CD4-positive, alpha-beta memory T cell (primary cell): ENCODE measurements around the gene SYNGR3. TPM values are rescaled to one million over a fixed set of nuclear protein-coding genes. Genes with fewer than 3 reads are reported as not detected.
A peak's percentile ranks its signal among the peaks of the same experiment; 100 is the strongest.

Experiments used
- CTCF ChIA-PET: fragments of 350-600 bp; sonication (Branson Sonifier 250); formaldehyde crosslinking; loops from one replicate; lab custom pipeline; 2021; ENCODE audit warnings: inconsistent platforms; ENCODE audit not compliant: partially characterized antibody; lab: Charles Lee
- POLR2A ChIA-PET: fragments of 350-600 bp; sonication (Branson Sonifier 250); formaldehyde crosslinking; loops from one replicate; lab custom pipeline; 2021; ENCODE audit not compliant: partially characterized antibody; lab: Charles Lee
- DNase-seq, 5 donors: peaks; one replicate each; pipeline versions ENCODE4 v3.0.0 to v3.0.0-alpha.2; 2020 to 2022; ENCODE audit warnings: mixed read lengths in 1 of 5
- H3K27ac ChIP-seq: one replicate; pipeline ENCODE4 v1.7.0; 2013; ENCODE audit warnings: low read depth, low read length
- H3K27me3 ChIP-seq: 2 replicates; pipeline ENCODE4 v1.7.0; 2013; ENCODE audit warnings: mild to moderate bottlenecking, low read length, moderate library complexity; ENCODE audit not compliant: insufficient read depth
- H3K36me3 ChIP-seq: 2 replicates; pipeline ENCODE4 v1.7.0; 2013; ENCODE audit warnings: mild to moderate bottlenecking, low read length, moderate library complexity; ENCODE audit not compliant: insufficient read depth
- H3K4me1 ChIP-seq: 2 replicates; pipeline ENCODE4 v1.7.0; 2013; ENCODE audit warnings: mild to moderate bottlenecking, low read length, moderate library complexity; ENCODE audit not compliant: insufficient read depth
- H3K4me3 ChIP-seq, 2 donors: one replicate each; pipeline ENCODE4 v1.7.0; 2013; ENCODE audit warnings: low read length in 2 of 2, mild to moderate bottlenecking in 1 of 2
- H3K9me3 ChIP-seq, 2 donors: one replicate each; pipeline ENCODE4 v1.7.0; 2013; ENCODE audit warnings: low read length in 2 of 2, control low read depth in 1 of 2; ENCODE audit not compliant: control insufficient read depth in 1 of 2
- H3K27ac Mint-ChIP-seq, 7 donors: one replicate each; pipeline ENCODE4 v1.8.0; 2020 to 2021; ENCODE audit warnings: mixed read lengths in 7 of 7, mild to moderate bottlenecking in 6 of 7, inconsistent platforms in 3 of 7, moderate library complexity in 3 of 7
- H3K27me3 Mint-ChIP-seq, 2 donors: one replicate each; pipeline ENCODE4 v1.8.0; 2020 to 2021; ENCODE audit warnings: mixed read lengths in 2 of 2
- H3K36me3 Mint-ChIP-seq, 2 donors: one replicate each; pipeline ENCODE4 v1.8.0; 2020 to 2021; ENCODE audit warnings: mixed read lengths in 2 of 2, inconsistent platforms in 1 of 2, mild to moderate bottlenecking in 1 of 2
- H3K4me1 Mint-ChIP-seq, 4 donors: one replicate each; pipeline ENCODE4 v1.8.0; 2020 to 2021; ENCODE audit warnings: mixed read lengths in 4 of 4, mild to moderate bottlenecking in 1 of 4
- H3K4me3 Mint-ChIP-seq, 8 donors: one replicate each; pipeline ENCODE4 v1.8.0; 2020 to 2021; ENCODE audit warnings: mixed read lengths in 8 of 8, mild to moderate bottlenecking in 7 of 8, moderate library complexity in 6 of 8, inconsistent platforms in 3 of 8
- H3K9me3 Mint-ChIP-seq, 8 donors: one replicate each; pipeline ENCODE4 v1.8.0; 2020 to 2021; ENCODE audit warnings: mixed read lengths in 8 of 8, mild to moderate bottlenecking in 5 of 8, inconsistent platforms in 3 of 8, moderate library complexity in 1 of 8
- intact Hi-C: fragments of 100-400 bp; cut with micrococcal nuclease; formaldehyde crosslinking; loops from one replicate; pipeline ENCODE4 v1.15.1; 2023
- polyA plus RNA-seq, 2 donors: library from polyadenylated mRNA; unstranded; fragments of 300-500 nt; fragmentation: Illumina TruSeq; gene quantifications; one replicate each; pipeline ENCODE4 v1.2.3, GENCODE V29; 2021
- total RNA-seq, 2 experiments: library from RNA; stranded (reverse); gene quantifications; one replicate each; pipeline ENCODE4 v1.2.3, GENCODE V29; 2021

SYNGR3 gene
- total and polyA plus RNA-seq, 4 experiments from 2014 or later = 0.50 to 2.2 (median 1.6) TPM

DNA sequence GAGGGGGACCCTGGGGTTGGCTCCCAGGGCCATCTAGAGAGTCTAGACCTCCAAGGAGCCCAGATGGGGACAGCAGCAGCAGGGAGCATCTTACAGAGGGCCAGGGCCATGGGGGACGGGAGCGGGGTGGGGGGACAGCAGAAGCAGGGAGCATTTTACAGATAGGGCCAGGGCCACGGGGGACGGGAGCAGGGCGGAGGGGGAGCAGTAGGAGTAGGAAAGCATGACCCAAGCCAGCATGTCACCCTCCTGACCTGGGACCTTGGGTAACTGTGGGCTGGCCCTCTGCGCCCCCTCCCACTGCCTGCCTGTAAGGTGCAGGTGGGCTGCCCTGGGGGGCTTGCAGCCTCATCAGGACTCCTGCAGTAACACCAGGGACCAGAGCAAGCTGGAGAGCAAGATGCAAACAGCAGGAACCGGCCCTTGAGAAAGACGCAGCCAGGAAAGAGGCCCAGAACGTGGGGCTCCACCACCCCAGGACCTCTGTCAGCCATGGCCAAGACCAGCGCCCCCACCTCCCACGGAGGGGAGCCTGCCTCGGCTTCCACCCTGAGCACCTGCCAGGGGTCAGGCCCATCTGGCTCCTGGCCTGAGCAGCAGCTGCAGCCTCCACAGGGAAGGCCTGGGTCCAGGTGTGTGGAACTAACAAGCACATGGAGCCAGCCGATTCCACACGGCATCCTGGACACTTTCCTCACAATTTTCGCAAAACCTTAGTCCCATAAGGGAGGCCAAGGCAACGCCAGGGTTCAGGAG lies 17.5 kb downstream of the SYNGR3 start:
- peaks cover 23 to 53% (median 34%) of the 10 kb centered on the region in 4 donors for H3K4me1 Mint-ChIP-seq
- Histone ChIP-seq H3K4me1 (peaks cover 51% of the 10 kb centered on the region), H3K27ac (peak overlapping the region; percentile 89), H3K36me3 (peaks cover 14% of the 10 kb centered on the region), H3K4me3 (no peak overlapping the region), H3K27me3 (no peaks in the 10 kb centered on the region), H3K9me3 (no peaks in the 10 kb centered on the region)
- ChIA-PET POLR2A (interaction anchor here (0.6 to 3.0 kb wide), 6 partner anchors 16 to 180 kb away, joined by 3 to 29 read pairs (median 11); partner anchors contain the start of genes FAHD1, HAGH, RPS2 and SYNGR3), CTCF (interaction anchor here (1.7 to 2.0 kb wide), 2 partner anchors 15 to 133 kb away, joined by 6 to 11 read pairs; no protein-coding TSS in a partner anchor)
- H3K27ac Mint-ChIP-seq = peak overlapping the region in 6 of 7 donors; percentile 84 to 93 (median 90)
- H3K9me3 Mint-ChIP-seq = no peaks in the 10 kb centered on the region
- H3K4me3 Mint-ChIP-seq = peak overlapping the region; percentile 70 to 90 (median 85)
- no peak for DNase-seq
- H3K36me3 Mint-ChIP-seq = peaks cover 0 to 10% of the 10 kb centered on the region in 2 donors
- intact Hi-C loops = loop anchor here (5.0 kb wide), 1 partner anchor 40 kb away; the partner anchor contains the start of genes NTHL1 and TSC2
- no peaks in the 10 kb centered on the region for H3K27me3 Mint-ChIP-seq

DNA sequence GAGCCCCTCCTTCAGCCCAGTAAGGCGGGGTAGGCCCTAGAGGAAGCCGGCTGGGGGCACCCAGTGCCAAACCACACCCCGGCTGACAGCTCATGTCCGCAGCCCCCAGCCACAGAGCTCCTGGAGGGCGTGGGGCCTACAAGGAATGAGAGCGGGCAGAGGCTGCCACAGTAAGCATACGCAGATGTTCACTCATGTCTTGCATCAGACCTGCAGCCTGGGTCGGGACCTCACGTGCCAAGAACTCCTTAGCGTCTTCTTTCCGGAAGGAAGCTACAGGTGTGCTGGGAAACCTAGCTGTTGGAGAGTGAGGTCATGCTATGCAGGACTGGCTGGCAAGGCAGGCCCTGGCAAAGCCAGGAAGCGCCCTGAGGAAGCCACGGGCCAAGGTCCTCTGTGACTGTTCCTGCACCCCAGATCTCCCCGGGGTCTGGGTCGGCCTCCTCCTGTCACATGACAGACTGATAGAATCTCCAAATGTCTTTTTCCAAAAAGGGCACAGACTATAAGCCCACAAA lies 18.3 kb downstream of the SYNGR3 start:
- Histone ChIP-seq H3K27ac (peak overlapping the region; percentile 89), H3K4me3 (peak overlapping the region; percentile 61 to 72), H3K36me3 (peaks cover 5% of the 10 kb centered on the region), H3K9me3 (no peaks in the 10 kb centered on the region), H3K27me3 (no peaks in the 10 kb centered on the region), H3K4me1 (peaks cover 51% of the 10 kb centered on the region)
- Mint-ChIP-seq H3K4me3 (peak overlapping the region; percentile 79 to 90 (median 85)), H3K27ac (peak overlapping the region; percentile 84 to 93 (median 90)), H3K9me3 (no peaks in the 10 kb centered on the region), H3K36me3 (peaks cover 0 to 7% of the 10 kb centered on the region in 2 donors), H3K27me3 (no peaks in the 10 kb centered on the region), H3K4me1 (peaks cover 23 to 53% (median 34%) of the 10 kb centered on the region in 4 donors)
- peak in 1 of 5 donors; percentile 58 for DNase-seq
- POLR2A ChIA-PET = interaction anchor here (0.6 to 3.0 kb wide), 8 partner anchors 12 to 181 kb away, joined by 3 to 29 read pairs (median 7); partner anchors contain the start of genes FAHD1, HAGH, RPS2 and SYNGR3
- CTCF ChIA-PET = interaction anchor here (1.7 to 2.0 kb wide), 2 partner anchors 14 to 132 kb away, joined by 6 to 11 read pairs; no protein-coding TSS in a partner anchor
- intact Hi-C loops = loop anchor here (5.0 kb wide), 1 partner anchor 39 kb away; the partner anchor contains the start of genes NTHL1 and TSC2

GRCh38 chr16:2008631-2009163 lies 18.9 kb downstream of the SYNGR3 start:
- H3K36me3 ChIP-seq = no peaks in the 10 kb centered on the region
- Mint-ChIP-seq H3K27ac (peak overlapping the region; percentile 83 to 93 (median 89)), H3K36me3 (peaks cover 0 to 7% of the 10 kb centered on the region in 2 donors), H3K27me3 (no peaks in the 10 kb centered on the region), H3K4me3 (peak overlapping the region; percentile 79 to 90 (median 85)), H3K4me1 (peaks cover 23 to 51% (median 34%) of the 10 kb centered on the region in 4 donors), H3K9me3 (no peaks in the 10 kb centered on the region)
- H3K4me1 ChIP-seq = peaks cover 48% of the 10 kb centered on the region
- H3K27me3 ChIP-seq = no peaks in the 10 kb centered on the region
- ChIA-PET POLR2A (interaction anchor here (0.6 to 3.0 kb wide), 12 partner anchors 13 to 182 kb away, joined by 3 to 29 read pairs (median 4); partner anchors contain the start of genes FAHD1, HAGH, MSRB1 and PKD1), CTCF (interaction anchor here (1.7 to 2.0 kb wide), 2 partner anchors 14 to 131 kb away, joined by 6 to 11 read pairs; no protein-coding TSS in a partner anchor)
- H3K27ac ChIP-seq = peak overlapping the region; percentile 89
- no peaks in the 10 kb centered on the region for H3K9me3 ChIP-seq
- intact Hi-C loops = loop anchor here (1.0 to 5.0 kb wide), 2 partner anchors 16 to 39 kb away; partner anchors contain the start of genes NTHL1 and TSC2
- DNase-seq = peak in 1 of 5 donors; percentile 24
- peak overlapping the region; percentile 61 to 72 for H3K4me3 ChIP-seq

DNA sequence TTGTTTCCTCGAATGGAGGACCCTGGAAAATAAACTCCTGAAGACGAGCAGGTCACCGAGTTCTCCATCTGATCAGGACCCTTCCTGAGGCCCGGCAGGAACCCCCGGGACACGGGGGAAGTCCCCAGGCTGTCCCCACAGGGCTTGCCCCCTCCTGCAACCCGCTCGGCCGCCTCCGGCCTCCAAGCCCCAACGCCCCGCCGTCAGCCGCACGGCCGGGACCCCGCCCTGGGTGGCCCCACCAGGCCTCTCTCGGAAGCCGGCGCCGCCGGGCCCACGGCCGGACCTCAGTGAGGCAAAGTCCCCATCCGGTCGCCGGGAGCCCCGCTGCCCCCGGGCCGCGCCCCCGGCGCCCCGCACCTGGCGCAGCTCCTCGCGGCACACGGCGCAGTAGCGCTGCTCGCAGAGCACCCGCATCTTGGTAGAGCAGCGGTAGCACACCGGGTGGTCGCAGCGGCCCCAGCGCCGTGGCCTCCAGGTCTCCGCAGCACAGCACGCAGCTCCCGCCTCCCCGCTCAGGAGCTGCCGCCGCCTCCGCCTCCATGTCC lies 19.5 kb downstream of the SYNGR3 start:
- Histone ChIP-seq H3K36me3 (no peaks in the 10 kb centered on the region), H3K27me3 (no peaks in the 10 kb centered on the region), H3K9me3 (no peaks in the 10 kb centered on the region), H3K4me1 (peaks cover 42% of the 10 kb centered on the region), H3K4me3 (peak overlapping the region; percentile 61 to 72), H3K27ac (peak overlapping the region; percentile 89)
- H3K36me3 Mint-ChIP-seq = peaks cover 0 to 7% of the 10 kb centered on the region in 2 donors
- ChIA-PET POLR2A (interaction anchor here (0.6 to 3.0 kb wide), 12 partner anchors 18 to 465 kb away, joined by 3 to 29 read pairs (median 4); partner anchors contain the start of genes MSRB1, PKD1, RPS2 and SYNGR3), CTCF (interaction anchor here (1.7 to 2.0 kb wide), 2 partner anchors 13 to 131 kb away, joined by 6 to 11 read pairs; no protein-coding TSS in a partner anchor)
- H3K27ac Mint-ChIP-seq = peak overlapping the region; percentile 83 to 93 (median 89)
- H3K9me3 Mint-ChIP-seq = no peaks in the 10 kb centered on the region
- peak in 1 of 5 donors; percentile 18 for DNase-seq
- H3K4me3 Mint-ChIP-seq = peak overlapping the region; percentile 79 to 90 (median 85)
- H3K27me3 Mint-ChIP-seq = no peaks in the 10 kb centered on the region
- peaks cover 23 to 45% (median 34%) of the 10 kb centered on the region in 4 donors for H3K4me1 Mint-ChIP-seq
- intact Hi-C loops = loop anchor here (1.0 to 5.0 kb wide), 2 partner anchors 17 to 38 kb away; partner anchors contain the start of genes NTHL1 and TSC2

GRCh38 chr16:2009791-2010510 lies 20.2 kb downstream of the SYNGR3 start, which contains the start of gene ZNF598:
TSS of gene ZNF598 (minus strand) at chr16:2009821.
- peak within 1 kb of the TSS; percentile 88 to 95 (median 92) for H3K4me3 Mint-ChIP-seq
- no peaks in the 10 kb centered on the region for H3K27me3 Mint-ChIP-seq
- no peaks in the 10 kb centered on the region for H3K36me3 ChIP-seq
- peak within 1 kb of the TSS; percentile 62 to 91 for H3K4me3 ChIP-seq
- DNase-seq = peak; percentile 76 to 82 (median 80)
- CTCF ChIA-PET = no interaction called here
- H3K27ac Mint-ChIP-seq = peak within 1 kb of the TSS; percentile 92 to 98 (median 98)
- no peaks in the 10 kb centered on the region for H3K9me3 ChIP-seq
- POLR2A ChIA-PET = interaction anchor here (1.0 to 3.0 kb wide), 7 partner anchors 18 to 145 kb away, joined by 3 to 29 read pairs (median 5); partner anchors contain the start of genes MSRB1, PKD1, RPS2 and SYNGR3
- H3K27ac ChIP-seq = peak within 1 kb of the TSS; percentile 93
- peaks cover 23 to 44% (median 33%) of the 10 kb centered on the region in 4 donors for H3K4me1 Mint-ChIP-seq
- no peaks in the 10 kb centered on the region for H3K9me3 Mint-ChIP-seq
- intact Hi-C loops = loop anchor here (1.0 to 5.0 kb wide), 2 partner anchors 18 to 37 kb away; partner anchors contain the start of genes NTHL1 and TSC2
- peaks cover 0 to 6% of the 10 kb centered on the region in 2 donors for H3K36me3 Mint-ChIP-seq
- peaks cover 39% of the 10 kb centered on the region for H3K4me1 ChIP-seq
- H3K27me3 ChIP-seq = no peaks in the 10 kb centered on the region
